ENCODE results near the gene PTGS2.
"Not testable (repeated sequence)": the region's sequence is repeated elsewhere in the genome, so short reads cannot be mapped to it uniquely, and the experiment has no call there.

PTGS2 gene

GRCh38 chr1:186669784-186670183, 10.4 kb downstream of the PTGS2 start:
- DNase-seq = not testable (repeated sequence)

- not testable (repeated sequence) for DNase-seq
These were observed 16.0 kb downstream of the PTGS2 start for GRCh38 chr1:186664217-186664616.

- DNase-seq = no peak
These were observed 17.5 kb downstream of the PTGS2 start for GRCh38 chr1:186662752-186663151.

GRCh38 chr1:186659890-186660341, 20.3 kb downstream of the PTGS2 start:
- no peak for DNase-seq

- DNase-seq = no peak
These were observed 21.2 kb downstream of the PTGS2 start for GRCh38 chr1:186658999-186659398.

GRCh38 chr1:186657481-186657880, 22.7 kb downstream of the PTGS2 start:
- DNase-seq = no peak

GRCh38 chr1:186655876-186656275, 24.3 kb downstream of the PTGS2 start:
- DNase-seq = no peak

- no peak for DNase-seq
These were observed 25.5 kb downstream of the PTGS2 start for GRCh38 chr1:186654741-186655140.

GRCh38 chr1:186653312-186653711, 26.9 kb downstream of the PTGS2 start:
- DNase-seq = no peak

- no peak for DNase-seq
These were observed 31.6 kb downstream of the PTGS2 start for GRCh38 chr1:186648613-186649012.

GRCh38 chr1:186647985-186648384, 32.2 kb downstream of the PTGS2 start:
- not testable (repeated sequence) for DNase-seq

GRCh38 chr1:186643614-186644013, 36.6 kb downstream of the PTGS2 start:
- no peak for DNase-seq

GRCh38 chr1:186637567-186637966, 42.7 kb downstream of the PTGS2 start:
- DNase-seq = not testable (repeated sequence)

- DNase-seq = no peak
These were observed 43.4 kb downstream of the PTGS2 start for GRCh38 chr1:186636786-186637185.

- DNase-seq = no peak
These were observed 45.7 kb downstream of the PTGS2 start for GRCh38 chr1:186634511-186634910.

GRCh38 chr1:186633116-186633515, 47.1 kb downstream of the PTGS2 start:
- no peak for DNase-seq

GRCh38 chr1:186629341-186629740, 50.9 kb downstream of the PTGS2 start:
- no peak for DNase-seq

GRCh38 chr1:186628910-186629309, 51.3 kb downstream of the PTGS2 start:
- DNase-seq = no peak

GRCh38 chr1:186627019-186627418, 53.2 kb downstream of the PTGS2 start:
- no peak for DNase-seq

- DNase-seq = no peak
These were observed 53.8 kb downstream of the PTGS2 start for GRCh38 chr1:186626356-186626932.

- no peak for DNase-seq
These were observed 56.7 kb downstream of the PTGS2 start for GRCh38 chr1:186623551-186623950.
